GM19463 (cell line): Measurements from ENCODE around the gene HERPUD1.
"Not testable (repeated sequence)": the region's sequence is repeated elsewhere in the genome, so short reads cannot be mapped to it uniquely, and the experiment has no call there.

Source experiments
- ATAC-seq: cut with Tn5 transposase; IDR thresholded peaks from one replicate; pipeline ENCODE4 v1.9.1; 2021; ENCODE audit warnings: mild to moderate bottlenecking, moderate library complexity; ENCODE audit not compliant: unreplicated experiment

HERPUD1 gene

GRCh38 chr16:56933828-56934598, 2.1 kb downstream of the HERPUD1 start:
- ATAC-seq: no peak

DNA sequence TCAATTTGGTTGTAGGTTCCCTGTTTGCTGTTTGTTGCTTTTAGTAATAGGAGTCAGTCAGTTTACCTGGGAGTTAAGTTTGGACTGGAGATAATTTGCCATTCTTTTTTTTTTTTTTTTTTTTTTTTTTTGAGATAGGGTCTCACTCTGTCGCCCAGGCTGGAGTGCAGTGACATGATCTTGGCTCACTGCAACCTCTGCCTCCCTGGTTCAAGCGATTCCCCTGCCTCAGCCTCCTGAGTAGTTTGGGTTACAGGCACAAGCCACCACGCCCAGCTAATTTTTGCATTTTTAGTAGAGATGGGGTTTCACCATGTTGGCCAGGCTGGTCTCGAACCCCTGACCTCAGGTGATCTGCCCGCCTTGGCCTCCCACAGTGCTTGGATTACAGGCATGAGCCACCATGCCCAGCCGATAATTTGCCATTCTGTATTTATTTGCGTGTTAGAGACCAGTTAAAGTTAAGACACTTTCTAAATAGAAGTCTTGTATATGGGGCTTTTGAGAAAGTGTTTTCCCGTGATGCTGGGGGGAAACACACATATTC, 2.7 kb downstream of the HERPUD1 start:
- not testable (repeated sequence) for ATAC-seq

GRCh38 chr16:56935201-56935600, 3.3 kb downstream of the HERPUD1 start:
- ATAC-seq: no peak

- ATAC-seq: no peak
These were observed 4.5 kb downstream of the HERPUD1 start for GRCh38 chr16:56936491-56936890.

DNA sequence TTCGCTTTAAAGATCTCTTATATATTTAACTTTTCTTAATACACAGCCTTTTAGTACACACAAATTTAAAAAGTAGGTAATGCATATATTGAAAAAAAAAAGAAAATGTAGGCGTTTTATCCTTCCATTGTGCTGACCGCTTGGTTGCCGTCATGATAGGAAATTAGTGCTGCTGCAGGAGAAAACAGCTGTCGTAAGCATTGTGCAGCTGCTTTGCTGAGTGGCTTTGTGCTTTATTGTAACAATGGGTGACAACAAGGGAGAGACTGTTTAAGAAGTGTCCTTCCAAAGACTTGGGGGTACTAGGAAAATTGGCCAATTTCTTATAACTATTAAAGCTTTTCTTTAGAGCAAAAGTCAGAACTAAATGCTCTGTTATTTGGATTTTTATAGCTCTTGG, 5.0 kb downstream of the HERPUD1 start:
- ATAC-seq: no peak

DNA sequence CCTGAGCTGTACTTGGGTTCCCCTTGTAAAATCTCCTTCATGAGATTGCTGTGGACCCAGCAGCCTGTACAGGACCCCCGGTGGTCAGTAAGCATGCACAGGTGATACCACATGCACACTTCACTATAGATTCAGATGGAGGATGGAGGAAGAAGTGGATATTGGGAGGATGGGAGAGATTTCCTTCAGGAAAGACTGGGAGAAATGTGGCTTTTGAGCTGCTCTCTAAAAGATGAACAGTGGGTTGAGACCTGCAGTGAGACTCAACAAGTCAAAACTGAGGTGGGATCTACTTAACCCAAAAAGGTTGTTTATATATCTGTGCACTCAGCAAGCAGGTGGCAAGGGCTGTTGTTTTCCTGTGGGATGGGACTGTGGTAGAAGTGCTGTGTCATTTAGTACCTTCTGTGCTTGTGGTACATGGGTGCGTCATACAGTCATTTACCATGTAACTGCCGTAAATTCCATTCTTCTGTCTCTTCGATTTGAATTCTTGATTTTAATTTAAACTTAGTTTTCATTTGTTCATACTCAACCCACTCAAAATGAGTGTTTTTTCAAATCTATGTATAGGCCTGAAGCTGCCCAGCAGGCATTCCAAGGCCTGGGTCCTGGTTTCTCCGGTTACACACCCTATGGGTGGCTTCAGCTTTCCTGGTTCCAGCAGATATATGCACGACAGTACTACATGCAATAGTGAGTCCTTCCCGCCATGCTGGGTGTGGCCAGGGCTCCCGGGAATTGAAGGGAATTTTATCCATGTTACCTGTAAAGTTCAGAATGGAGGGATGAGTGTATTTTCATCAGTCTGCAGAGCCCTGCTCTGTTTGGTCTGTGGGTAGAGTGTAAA, 6.9 kb downstream of the HERPUD1 start:
- ATAC-seq: no peak

DNA sequence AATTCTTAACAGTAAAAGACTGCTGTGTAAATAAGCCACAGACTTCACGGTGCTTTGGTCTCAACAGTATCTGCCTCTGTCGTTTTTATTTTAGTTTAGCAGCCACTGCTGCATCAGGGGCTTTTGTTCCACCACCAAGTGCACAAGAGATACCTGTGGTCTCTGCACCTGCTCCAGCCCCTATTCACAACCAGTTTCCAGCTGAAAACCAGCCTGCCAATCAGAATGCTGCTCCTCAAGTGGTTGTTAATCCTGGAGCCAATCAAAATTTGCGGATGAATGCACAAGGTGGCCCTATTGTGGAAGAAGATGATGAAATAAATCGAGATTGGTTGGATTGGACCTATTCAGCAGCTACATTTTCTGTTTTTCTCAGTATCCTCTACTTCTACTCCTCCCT, 7.9 kb downstream of the HERPUD1 start:
- ATAC-seq: no peak

DNA sequence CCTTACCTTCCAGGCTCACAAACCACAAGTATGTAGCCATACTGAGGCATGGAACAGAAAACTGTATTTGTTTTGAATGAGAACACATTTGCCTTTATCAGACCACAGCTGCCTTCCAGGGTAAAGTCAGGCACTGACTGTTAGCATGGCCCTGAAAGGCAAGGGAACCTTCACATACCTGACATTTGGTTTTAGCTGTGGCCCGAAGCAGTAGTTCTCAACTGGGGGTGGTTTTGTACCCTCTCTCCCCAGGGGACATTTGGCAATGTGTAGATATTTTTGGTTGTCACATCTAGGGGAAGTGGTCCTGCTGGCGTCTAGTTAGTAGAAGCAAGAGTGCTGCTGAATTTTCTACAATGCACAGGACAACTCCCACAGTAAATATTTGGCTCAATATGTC, 9.2 kb downstream of the HERPUD1 start:
- ATAC-seq: no peak

DNA sequence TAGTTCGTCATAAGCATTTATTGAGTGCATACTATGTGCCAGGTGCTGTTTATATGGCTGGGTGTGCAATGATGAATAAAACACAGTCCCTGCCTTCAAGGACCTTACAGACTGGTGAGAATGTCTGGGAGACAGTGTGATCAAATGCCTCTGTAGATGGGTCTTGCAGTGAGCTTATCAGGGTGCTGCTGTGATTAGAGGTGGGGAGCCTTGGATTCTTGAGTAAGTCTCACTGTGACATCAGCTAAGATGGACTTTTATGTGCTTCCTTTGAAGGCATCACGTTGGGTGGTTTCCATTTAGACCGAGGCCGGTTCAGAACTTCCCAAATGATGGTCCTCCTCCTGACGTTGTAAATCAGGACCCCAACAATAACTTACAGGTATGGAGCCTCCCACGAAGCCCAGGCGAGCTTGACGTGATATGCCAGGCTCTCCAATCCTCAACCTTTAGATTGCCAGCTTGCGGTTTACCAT, 10.0 kb downstream of the HERPUD1 start:
- no peak for ATAC-seq

- ATAC-seq: no peak
These were observed 11.9 kb downstream of the HERPUD1 start for GRCh38 chr16:56943761-56944375.

DNA sequence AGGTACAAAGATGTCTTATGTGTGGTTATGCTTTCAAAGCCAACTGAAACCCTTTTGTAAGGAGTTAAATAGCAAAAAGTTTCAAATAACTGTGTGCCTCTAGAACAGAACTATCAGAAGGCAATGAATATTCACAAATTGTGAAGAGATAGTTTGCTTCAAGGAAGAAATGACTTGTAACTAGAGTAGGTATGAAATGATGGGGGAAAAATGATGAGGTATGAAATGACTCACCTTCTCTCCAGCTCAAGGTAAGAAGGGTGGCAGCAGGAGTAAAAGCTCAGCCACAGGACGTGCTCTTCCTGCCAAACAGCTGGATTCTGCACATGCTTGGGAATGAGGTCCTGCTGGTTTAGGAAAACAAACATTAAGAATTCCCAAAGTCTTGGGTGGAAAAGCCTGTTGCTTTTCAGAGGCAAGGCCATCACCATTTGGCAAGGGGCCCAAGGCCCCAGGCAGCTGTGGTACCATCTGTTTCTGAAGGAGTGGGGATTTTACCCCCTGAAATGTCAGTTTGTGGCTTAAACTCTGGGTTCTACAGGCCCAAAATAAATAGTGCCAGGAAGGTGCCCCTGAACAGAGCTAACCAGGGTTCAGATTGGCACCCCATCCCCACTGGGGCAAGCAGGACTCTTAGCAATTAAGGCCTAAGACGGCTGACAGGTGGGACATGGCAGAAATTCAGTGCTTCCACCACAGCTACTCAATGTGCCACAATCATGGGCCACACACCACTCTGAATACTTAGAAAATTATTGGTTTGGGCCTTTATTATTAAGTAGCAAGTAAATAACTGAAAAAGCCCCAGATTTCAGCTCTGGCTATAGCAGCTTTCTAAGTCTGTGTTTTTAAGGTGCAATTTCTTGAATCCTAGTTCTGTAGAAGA, 13.3 kb downstream of the HERPUD1 start:
- peak; percentile 51 for ATAC-seq

- ATAC-seq: no peak
These were observed 14.0 kb downstream of the HERPUD1 start for GRCh38 chr16:56945847-56946527.

GRCh38 chr16:56946767-56947603, 15.0 kb downstream of the HERPUD1 start:
- no peak for ATAC-seq

DNA sequence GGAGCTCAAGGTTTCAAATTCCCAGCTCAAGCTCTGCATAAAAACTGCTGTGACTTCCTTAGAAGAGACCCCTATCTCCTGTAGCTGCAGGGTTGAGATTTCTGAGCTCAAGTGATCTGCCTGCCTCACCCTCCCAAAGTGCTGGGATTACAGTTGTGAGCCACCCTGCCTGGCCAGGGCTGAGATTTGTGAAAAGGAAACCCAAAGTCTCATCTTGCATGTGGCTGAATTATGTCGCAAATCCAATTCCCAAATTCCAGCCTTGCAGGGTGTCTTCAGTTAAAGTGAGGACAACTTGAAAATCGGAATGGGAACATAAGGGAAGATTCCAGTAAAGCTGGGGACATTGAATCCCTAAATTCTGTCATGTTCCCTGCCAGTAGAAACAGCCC, 15.7 kb downstream of the HERPUD1 start:
- ATAC-seq: no peak

- ATAC-seq: no peak
These were observed 16.3 kb downstream of the HERPUD1 start for GRCh38 chr16:56948234-56948633.

DNA sequence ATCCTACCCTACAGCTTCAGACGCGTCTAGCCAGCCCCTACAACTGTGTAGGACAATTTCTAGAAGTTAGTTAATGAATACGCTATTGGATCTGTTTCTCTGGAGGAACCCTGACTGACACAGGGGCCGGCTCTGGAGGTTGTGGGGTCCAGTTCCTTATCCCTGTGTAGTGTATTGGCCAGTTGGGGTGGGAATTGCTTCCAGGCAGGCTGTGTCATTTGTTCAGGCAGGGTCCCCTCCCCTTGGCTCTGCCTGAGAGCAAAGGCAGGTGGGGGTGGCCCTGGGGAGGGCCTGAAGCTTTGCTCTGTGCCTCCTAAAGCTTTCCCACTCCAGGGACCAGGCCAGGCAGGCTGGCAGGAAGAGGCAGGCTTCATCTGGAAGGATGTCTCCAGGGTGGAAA, 18.1 kb downstream of the HERPUD1 start:
- ATAC-seq: no peak

DNA sequence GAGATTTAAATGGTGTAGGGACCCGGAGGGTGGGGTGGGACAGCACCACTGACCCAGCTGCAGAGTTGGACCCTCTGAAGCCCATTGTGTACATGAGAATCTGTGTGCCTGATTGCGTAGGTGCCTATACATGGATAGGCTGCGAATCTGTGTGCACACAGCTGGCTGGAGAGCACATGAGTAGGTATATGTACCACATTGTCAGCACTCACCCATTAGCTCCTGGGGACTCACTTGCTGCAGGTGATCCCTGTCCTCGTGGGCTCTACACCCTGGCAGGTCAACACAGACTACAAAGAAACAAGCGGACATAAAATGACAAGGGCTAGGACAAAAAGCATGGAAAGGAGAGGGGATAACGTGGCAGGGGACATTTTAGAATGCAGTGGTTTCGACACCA, 18.5 kb downstream of the HERPUD1 start:
- no peak for ATAC-seq

GRCh38 chr16:56950881-56951771, 19.2 kb downstream of the HERPUD1 start:
- peak; percentile 73 for ATAC-seq
